Panc1 (cell line): ENCODE measurements around the gene CALD1. TPM values are rescaled to one million over a fixed set of nuclear protein-coding genes. Genes with fewer than 3 reads are reported as not detected.

Experiments
- ATAC-seq: fragments of 200-7000 bp; cut with Tn5 transposase; 2 replicates; pipeline ENCODE4 v1.9.1; 2020; ENCODE audit warnings: mild to moderate bottlenecking, moderate library complexity
- BruUV-seq: library from RNA; stranded (reverse); fragments of 400-500 nt; replicated peaks from 2 replicates; lab custom pipeline; 2021; lab: Mats Ljungman, UMichigan
- CTCF ChIA-PET: fragments of 300-600 bp; sonication (Branson Sonifier 250); formaldehyde crosslinking; loops from one replicate; lab custom pipeline; 2022; ENCODE audit warnings: antibody characterized with exemption; lab: Charles Lee
- POLR2A ChIA-PET: fragments of 300-600 bp; sonication (Branson Sonifier 250); formaldehyde crosslinking; loops from one replicate; lab custom pipeline; 2022; ENCODE audit warnings: antibody characterized with exemption; lab: Charles Lee
- DNase-seq: peaks from one replicate; pipeline ENCODE4 v3.0.0-alpha.2; 2010; ENCODE audit warnings: low read depth, low spot score
- H3K27ac ChIP-seq: 2 replicates; pipeline ENCODE4 v1.5.1; 2011; ENCODE audit warnings: mild to moderate bottlenecking, low read length, inconsistent platforms
- H3K27me3 ChIP-seq: fragments of 200-500 bp; sonication (Bioruptor generic); 2 replicates; pipeline ENCODE4 v1.6.0; 2014; ENCODE audit warnings: low read length, inconsistent platforms; ENCODE audit not compliant: control insufficient read depth, insufficient read depth
- H3K36me3 ChIP-seq: fragments of 200-500 bp; sonication (Bioruptor generic); 2 replicates; pipeline ENCODE4 v1.5.1; 2014; ENCODE audit warnings: inconsistent platforms, mild to moderate bottlenecking, low read length, moderate library complexity; ENCODE audit not compliant: control insufficient read depth, insufficient read depth
- H3K4me1 ChIP-seq: 2 replicates; pipeline ENCODE4 v1.5.1; 2011; ENCODE audit warnings: inconsistent platforms, mild to moderate bottlenecking, low read length, moderate library complexity; ENCODE audit not compliant: control insufficient read depth, insufficient read depth
- H3K4me3 ChIP-seq, 2 experiments: 2 replicates each; pipeline ENCODE4 v1.5.1; 2011 to 2012; ENCODE audit warnings: low read depth in 2 of 2, low read length in 2 of 2, mild to moderate bottlenecking in 2 of 2, inconsistent platforms in 1 of 2, moderate library complexity in 1 of 2
- H3K9me3 ChIP-seq: fragments of 200-500 bp; sonication (Bioruptor generic); 2 replicates; pipeline ENCODE4 v1.5.1; 2014; ENCODE audit warnings: low read depth, mild to moderate bottlenecking, inconsistent platforms, low read length, moderate library complexity; ENCODE audit not compliant: control insufficient read depth, insufficient read depth
- POLR2AphosphoS5 ChIP-seq: IDR thresholded peaks from 2 replicates; pipeline ENCODE4 v1.6.1; 2012; ENCODE audit warnings: mild to moderate bottlenecking, low read depth, low read length, moderate library complexity
- SIN3A ChIP-seq: IDR thresholded peaks from 2 replicates; pipeline ENCODE4 v1.6.1; 2012; ENCODE audit warnings: low read depth, mild to moderate bottlenecking, low read length, moderate library complexity, borderline replicate concordance; ENCODE audit not compliant: insufficient read depth
- TCF7L2 ChIP-seq: IDR thresholded peaks from 2 replicates; pipeline ENCODE4 v1.6.1; 2011; ENCODE audit warnings: mild to moderate bottlenecking, low read depth, low read length, inconsistent platforms
- in situ Hi-C: cut with HindIII; loops from 2 replicates; pipeline ENCODE4 v1.10.0; 2016; ENCODE audit warnings: low sequenced_read_pairs, low pct_unique_long_range_greater_than_20kb
- intact Hi-C: fragments of 100-400 bp; cut with micrococcal nuclease; formaldehyde crosslinking; loops from one replicate; pipeline ENCODE4 v1.10.0; 2022; ENCODE audit not compliant: unreplicated experiment
- total RNA-seq: library from RNA; stranded (reverse); gene quantifications from one replicate; pipeline ENCODE4 v1.2.1, GENCODE V29; 2021; ENCODE audit not compliant: unreplicated experiment
- TF ChIP-seq, protein P1 (sequence below): fragments of 450-650 bp; IDR thresholded peaks from 2 replicates; pipeline ENCODE4 v1.5.1; 2017; ENCODE audit warnings: mild to moderate bottlenecking
- TF ChIP-seq, protein P2 (sequence below), 2 experiments: IDR thresholded peaks; 2 replicates each; pipeline ENCODE4 v1.6.1; 2011 to 2012; ENCODE audit warnings: low read depth in 2 of 2, control low read depth in 1 of 2, low read length in 1 of 2, mild to moderate bottlenecking in 1 of 2, moderate library complexity in 1 of 2; ENCODE audit not compliant: insufficient read depth in 1 of 2

CALD1 gene
- total RNA-seq, 1 experiment from 2014 or later = 9.2 TPM

DNA sequence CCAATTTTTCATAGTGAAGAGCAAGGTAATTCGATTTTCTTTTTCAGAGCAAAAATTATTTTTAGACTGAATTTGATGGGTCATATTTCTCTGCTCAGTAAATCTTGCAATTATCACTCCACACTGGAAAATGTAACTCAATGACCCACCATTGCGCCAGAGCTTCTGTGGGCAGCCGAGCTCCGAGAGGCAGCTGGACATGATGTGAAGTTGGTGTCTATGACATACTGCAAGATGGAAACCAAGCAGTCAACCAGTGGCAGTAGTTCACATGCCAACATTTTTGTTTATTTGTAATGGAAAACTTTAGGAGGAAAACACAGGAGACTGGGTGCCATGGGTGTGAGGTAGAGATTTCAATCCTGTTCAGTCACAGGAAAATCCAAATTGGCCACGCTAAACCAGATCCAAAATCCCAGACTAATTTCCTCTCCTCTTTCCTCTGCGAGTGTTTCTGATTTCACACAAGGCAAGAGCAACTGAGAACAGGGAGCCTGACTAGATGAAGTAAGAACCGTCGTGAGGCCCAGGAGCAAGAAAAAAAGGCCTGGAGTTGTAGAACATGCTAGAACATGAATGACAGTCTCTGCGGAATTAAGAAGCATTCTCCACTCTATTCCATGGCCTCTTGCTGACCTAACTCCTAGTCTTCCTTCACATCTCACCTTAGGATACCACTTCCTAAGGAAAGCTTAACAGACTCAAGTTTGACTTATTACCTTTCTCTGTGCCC, 39.3 kb downstream of the CALD1 start:
- Histone ChIP-seq H3K27ac (no peak overlapping the region), H3K36me3 (no peaks in the 10 kb centered on the region; the same call in 1 of the 2 replicates), H3K27me3 (no peaks in the 10 kb centered on the region), H3K4me1 (no peaks in the 10 kb centered on the region), H3K4me3 (no peak overlapping the region), H3K9me3 (no peaks in the 10 kb centered on the region)
- ChIA-PET CTCF (no interaction called here), POLR2A (no interaction called here)
- ATAC-seq (no peak), DNase-seq (no peak)
- intact Hi-C loops (no loop called here), in situ Hi-C loops (no loop called here)
- TF ChIP-seq POLR2AphosphoS5 (no peak), TCF7L2 (no peak), SIN3A (no peak)
- TF ChIP-seq, protein P1, sequence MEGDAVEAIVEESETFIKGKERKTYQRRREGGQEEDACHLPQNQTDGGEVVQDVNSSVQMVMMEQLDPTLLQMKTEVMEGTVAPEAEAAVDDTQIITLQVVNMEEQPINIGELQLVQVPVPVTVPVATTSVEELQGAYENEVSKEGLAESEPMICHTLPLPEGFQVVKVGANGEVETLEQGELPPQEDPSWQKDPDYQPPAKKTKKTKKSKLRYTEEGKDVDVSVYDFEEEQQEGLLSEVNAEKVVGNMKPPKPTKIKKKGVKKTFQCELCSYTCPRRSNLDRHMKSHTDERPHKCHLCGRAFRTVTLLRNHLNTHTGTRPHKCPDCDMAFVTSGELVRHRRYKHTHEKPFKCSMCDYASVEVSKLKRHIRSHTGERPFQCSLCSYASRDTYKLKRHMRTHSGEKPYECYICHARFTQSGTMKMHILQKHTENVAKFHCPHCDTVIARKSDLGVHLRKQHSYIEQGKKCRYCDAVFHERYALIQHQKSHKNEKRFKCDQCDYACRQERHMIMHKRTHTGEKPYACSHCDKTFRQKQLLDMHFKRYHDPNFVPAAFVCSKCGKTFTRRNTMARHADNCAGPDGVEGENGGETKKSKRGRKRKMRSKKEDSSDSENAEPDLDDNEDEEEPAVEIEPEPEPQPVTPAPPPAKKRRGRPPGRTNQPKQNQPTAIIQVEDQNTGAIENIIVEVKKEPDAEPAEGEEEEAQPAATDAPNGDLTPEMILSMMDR = no peak
- TF ChIP-seq, protein P2, sequence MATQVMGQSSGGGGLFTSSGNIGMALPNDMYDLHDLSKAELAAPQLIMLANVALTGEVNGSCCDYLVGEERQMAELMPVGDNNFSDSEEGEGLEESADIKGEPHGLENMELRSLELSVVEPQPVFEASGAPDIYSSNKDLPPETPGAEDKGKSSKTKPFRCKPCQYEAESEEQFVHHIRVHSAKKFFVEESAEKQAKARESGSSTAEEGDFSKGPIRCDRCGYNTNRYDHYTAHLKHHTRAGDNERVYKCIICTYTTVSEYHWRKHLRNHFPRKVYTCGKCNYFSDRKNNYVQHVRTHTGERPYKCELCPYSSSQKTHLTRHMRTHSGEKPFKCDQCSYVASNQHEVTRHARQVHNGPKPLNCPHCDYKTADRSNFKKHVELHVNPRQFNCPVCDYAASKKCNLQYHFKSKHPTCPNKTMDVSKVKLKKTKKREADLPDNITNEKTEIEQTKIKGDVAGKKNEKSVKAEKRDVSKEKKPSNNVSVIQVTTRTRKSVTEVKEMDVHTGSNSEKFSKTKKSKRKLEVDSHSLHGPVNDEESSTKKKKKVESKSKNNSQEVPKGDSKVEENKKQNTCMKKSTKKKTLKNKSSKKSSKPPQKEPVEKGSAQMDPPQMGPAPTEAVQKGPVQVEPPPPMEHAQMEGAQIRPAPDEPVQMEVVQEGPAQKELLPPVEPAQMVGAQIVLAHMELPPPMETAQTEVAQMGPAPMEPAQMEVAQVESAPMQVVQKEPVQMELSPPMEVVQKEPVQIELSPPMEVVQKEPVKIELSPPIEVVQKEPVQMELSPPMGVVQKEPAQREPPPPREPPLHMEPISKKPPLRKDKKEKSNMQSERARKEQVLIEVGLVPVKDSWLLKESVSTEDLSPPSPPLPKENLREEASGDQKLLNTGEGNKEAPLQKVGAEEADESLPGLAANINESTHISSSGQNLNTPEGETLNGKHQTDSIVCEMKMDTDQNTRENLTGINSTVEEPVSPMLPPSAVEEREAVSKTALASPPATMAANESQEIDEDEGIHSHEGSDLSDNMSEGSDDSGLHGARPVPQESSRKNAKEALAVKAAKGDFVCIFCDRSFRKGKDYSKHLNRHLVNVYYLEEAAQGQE (IDR thresholded peaks at IDR 0.05; ENCODE audit: insufficient read depth in 1 of 2, low read depth in 2 of 2, low read length in 1 of 2) = no peak
- BruUV-seq = no TSS peak

DNA sequence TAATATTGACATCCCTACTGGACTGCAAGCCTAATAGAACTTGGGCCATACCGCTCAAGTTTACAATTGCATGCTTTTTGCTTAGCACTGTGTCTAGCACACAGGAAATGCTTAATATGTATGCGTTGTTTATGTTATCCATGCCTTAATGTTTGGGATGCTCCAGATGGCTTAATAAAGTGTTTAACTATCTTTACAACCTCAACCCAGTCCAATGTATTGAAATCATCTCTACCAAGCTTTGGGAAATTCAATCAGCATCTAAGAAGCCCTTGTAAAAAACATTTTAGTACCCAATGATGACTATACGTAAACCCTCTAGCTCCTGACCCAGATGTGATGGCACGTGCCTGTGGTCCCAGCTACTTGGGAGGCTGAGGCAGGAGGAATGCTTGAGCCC, 40.0 kb downstream of the CALD1 start:
- POLR2A ChIA-PET = no interaction called here
- CTCF ChIA-PET = no interaction called here
- H3K9me3 ChIP-seq = no peaks in the 10 kb centered on the region
- TF ChIP-seq, protein P2 (IDR thresholded peaks at IDR 0.05; ENCODE audit: insufficient read depth in 1 of 2, low read depth in 2 of 2, low read length in 1 of 2) = no peak
- TF ChIP-seq POLR2AphosphoS5 (no peak), TCF7L2 (no peak), SIN3A (no peak)
- TF ChIP-seq, protein P1 = no peak
- no peaks in the 10 kb centered on the region for H3K4me1 ChIP-seq
- in situ Hi-C loops (no loop called here), intact Hi-C loops (no loop called here)
- H3K36me3 ChIP-seq = no peaks in the 10 kb centered on the region; the same call in 1 of the 2 replicates
- BruUV-seq = no TSS peak
- no peak overlapping the region for H3K4me3 ChIP-seq
- H3K27ac ChIP-seq = no peak overlapping the region
- no peak for ATAC-seq
- no peaks in the 10 kb centered on the region for H3K27me3 ChIP-seq
- DNase-seq = no peak
